Measurements from ENCODE around the gene FBXL2.
"Not testable (repeated sequence)": the region's sequence is repeated elsewhere in the genome, so short reads cannot be mapped to it uniquely, and the experiment has no call there.

The FBXL2 gene

GRCh38 chr3:33385423-33385822 is 108.2 kb downstream of the FBXL2 start:
- no peak for DNase-seq (ENCODE audit: low read depth, low spot score)

GRCh38 chr3:33386631-33387030 is 109.4 kb downstream of the FBXL2 start:
- no peak for DNase-seq (ENCODE audit: low read depth, low spot score)

GRCh38 chr3:33388374-33389100 is 111.3 kb downstream of the FBXL2 start:
- DNase-seq (ENCODE audit: low read depth, low spot score): no peak

- no peak for DNase-seq (ENCODE audit: low read depth, low spot score)
These were observed 112.7 kb downstream of the FBXL2 start for GRCh38 chr3:33389908-33390307.

GRCh38 chr3:33391255-33391995 is 114.2 kb downstream of the FBXL2 start:
- no peak for DNase-seq (ENCODE audit: low read depth, low spot score)

GRCh38 chr3:33392144-33392543 is 114.9 kb downstream of the FBXL2 start:
- no peak for DNase-seq (ENCODE audit: low read depth, low spot score)

GRCh38 chr3:33392703-33393125 is 115.5 kb downstream of the FBXL2 start:
- DNase-seq (ENCODE audit: low read depth, low spot score): peak; percentile 86

- DNase-seq (ENCODE audit: low read depth, low spot score): no peak
These were observed 117.3 kb downstream of the FBXL2 start for GRCh38 chr3:33394403-33395054.

- DNase-seq (ENCODE audit: low read depth, low spot score): no peak
These were observed 118.7 kb downstream of the FBXL2 start for GRCh38 chr3:33395900-33396299.

GRCh38 chr3:33398410-33398809 is 121.2 kb downstream of the FBXL2 start:
- DNase-seq (ENCODE audit: low read depth, low spot score): no peak

- peak; percentile 44 for DNase-seq (ENCODE audit: low read depth, low spot score)
These were observed 124.5 kb downstream of the FBXL2 start for GRCh38 chr3:33401781-33402180.

- DNase-seq (ENCODE audit: low read depth, low spot score): no peak
These were observed 125.7 kb downstream of the FBXL2 start for GRCh38 chr3:33402936-33403335.

GRCh38 chr3:33403756-33404155 is 126.5 kb downstream of the FBXL2 start:
- peak; percentile 34 for DNase-seq (ENCODE audit: low read depth, low spot score)

- DNase-seq (ENCODE audit: low read depth, low spot score): not testable (repeated sequence)
These were observed 133.6 kb downstream of the FBXL2 start for GRCh38 chr3:33410816-33411215.

- DNase-seq (ENCODE audit: low read depth, low spot score): no peak
These were observed 139.9 kb downstream of the FBXL2 start for GRCh38 chr3:33417066-33417673.

GRCh38 chr3:33419948-33420347 is 142.7 kb downstream of the FBXL2 start:
- no peak for DNase-seq (ENCODE audit: low read depth, low spot score)

GRCh38 chr3:33420966-33421365 is 143.7 kb downstream of the FBXL2 start:
- no peak for DNase-seq (ENCODE audit: low read depth, low spot score)

- no peak for DNase-seq (ENCODE audit: low read depth, low spot score)
These were observed 147.6 kb downstream of the FBXL2 start for GRCh38 chr3:33424606-33425452.

GRCh38 chr3:33425453-33425852 is 148.2 kb downstream of the FBXL2 start:
- no peak for DNase-seq (ENCODE audit: low read depth, low spot score)

- DNase-seq (ENCODE audit: low read depth, low spot score): no peak
These were observed 148.8 kb downstream of the FBXL2 start for GRCh38 chr3:33426068-33426467.

- no peak for DNase-seq (ENCODE audit: low read depth, low spot score)
These were observed 149.5 kb downstream of the FBXL2 start for GRCh38 chr3:33426630-33427317.
